Kidney (tissue), 14 donors: ENCODE results near the gene LIPE. TPM values are rescaled to one million over a fixed set of nuclear protein-coding genes. Genes with fewer than 3 reads are reported as not detected.

Source experiments
- DNase-seq, 5 donors: peaks; one replicate each; pipeline ENCODE4 v3.0.0-alpha.2; 2013 to 2020
- FAIRE-seq: peaks from 2 replicates; lab custom pipeline; 2012; peaks lifted over from hg19 to GRCh38; lab: Jason Lieb, UNC
- H3K27ac ChIP-seq, 2 donors: one replicate each; pipeline ENCODE4 v1.7.0; 2013; ENCODE audit warnings: low read depth in 2 of 2, low read length in 2 of 2, inconsistent platforms in 1 of 2
- H3K27me3 ChIP-seq: one replicate; pipeline ENCODE4 v1.7.1; 2013; ENCODE audit warnings: low read length, inconsistent platforms; ENCODE audit not compliant: control insufficient read depth, insufficient read depth
- H3K36me3 ChIP-seq, 3 donors: one replicate each; pipeline versions ENCODE4 v1.7.0 to v1.7.1; 2013; ENCODE audit warnings: low read length in 3 of 3, control low read depth in 1 of 3, inconsistent platforms in 1 of 3; ENCODE audit not compliant: insufficient read depth in 3 of 3, control insufficient read depth in 2 of 3
- H3K4me1 ChIP-seq, 3 donors: one replicate each; pipeline versions ENCODE4 v1.7.0 to v1.7.1; 2013; ENCODE audit warnings: low read length in 3 of 3, inconsistent platforms in 1 of 3, low read depth in 1 of 3; ENCODE audit not compliant: control insufficient read depth in 2 of 3, insufficient read depth in 2 of 3
- H3K4me3 ChIP-seq, 3 donors: one replicate each; pipeline versions ENCODE4 v1.7.0 to v1.8.1; 2013; ENCODE audit warnings: low read length in 3 of 3, control low read depth in 1 of 3, inconsistent platforms in 1 of 3
- H3K9ac ChIP-seq, 3 donors: one replicate each; pipeline versions ENCODE4 v1.7.0 to v1.7.1; 2013; ENCODE audit warnings: low read length in 3 of 3, control low read depth in 1 of 3, inconsistent platforms in 1 of 3
- H3K9me3 ChIP-seq, 3 donors: one replicate each; pipeline versions ENCODE4 v1.7.0 to v1.7.1; 2013; ENCODE audit warnings: low read length in 3 of 3, control low read depth in 1 of 3, inconsistent platforms in 1 of 3; ENCODE audit not compliant: control insufficient read depth in 2 of 3, insufficient read depth in 1 of 3
- intact Hi-C: fragments of 100-400 bp; cut with DNase I; formaldehyde crosslinking; loops from one replicate; pipeline ENCODE4 v1.11.1; 2022
- polyA plus RNA-seq: library from polyadenylated mRNA; stranded (reverse); fragments of 350-450 nt; fragmentation: Illumina TruSeq; extraction: RNeasy Lipid Tissue Mini Kit (QIAGEN cat#74804); gene quantifications from one replicate; pipeline ENCODE4 v1.2.3, GENCODE V29; 2014; ENCODE audit warnings: low read depth, low replicate concordance; ENCODE audit not compliant: insufficient read depth
- total RNA-seq: library from RNA; stranded (reverse); fragmentation: NEBNext Ultra II Directional; extraction: Animal tissue kit (Norgen Biotek cat#: 25700); gene quantifications from one replicate; pipeline ENCODE4 v1.2.1, GENCODE V29; 2021
- TF ChIP-seq, protein P1 (sequence below): IDR thresholded peaks from 3 replicates; pipeline ENCODE4 v1.5.1; 2012; ENCODE audit warnings: mild to moderate bottlenecking, moderate library complexity, borderline replicate concordance; ENCODE audit not compliant: insufficient read depth; ENCODE audit errors: extremely low read depth
- donor health status: control.
- donor health status: control.
- donor health status: control.
- donor health status: control.
- donor health status: control.
- donor health status: DM: yes; HTN: yes; CAD: no.
- donor health status: Normal renal cell carcinoma (clear cell type).

LIPE gene
- total and polyA plus RNA-seq, 2 donors from 2014 or later: 8.9 to 9.9 TPM

DNA sequence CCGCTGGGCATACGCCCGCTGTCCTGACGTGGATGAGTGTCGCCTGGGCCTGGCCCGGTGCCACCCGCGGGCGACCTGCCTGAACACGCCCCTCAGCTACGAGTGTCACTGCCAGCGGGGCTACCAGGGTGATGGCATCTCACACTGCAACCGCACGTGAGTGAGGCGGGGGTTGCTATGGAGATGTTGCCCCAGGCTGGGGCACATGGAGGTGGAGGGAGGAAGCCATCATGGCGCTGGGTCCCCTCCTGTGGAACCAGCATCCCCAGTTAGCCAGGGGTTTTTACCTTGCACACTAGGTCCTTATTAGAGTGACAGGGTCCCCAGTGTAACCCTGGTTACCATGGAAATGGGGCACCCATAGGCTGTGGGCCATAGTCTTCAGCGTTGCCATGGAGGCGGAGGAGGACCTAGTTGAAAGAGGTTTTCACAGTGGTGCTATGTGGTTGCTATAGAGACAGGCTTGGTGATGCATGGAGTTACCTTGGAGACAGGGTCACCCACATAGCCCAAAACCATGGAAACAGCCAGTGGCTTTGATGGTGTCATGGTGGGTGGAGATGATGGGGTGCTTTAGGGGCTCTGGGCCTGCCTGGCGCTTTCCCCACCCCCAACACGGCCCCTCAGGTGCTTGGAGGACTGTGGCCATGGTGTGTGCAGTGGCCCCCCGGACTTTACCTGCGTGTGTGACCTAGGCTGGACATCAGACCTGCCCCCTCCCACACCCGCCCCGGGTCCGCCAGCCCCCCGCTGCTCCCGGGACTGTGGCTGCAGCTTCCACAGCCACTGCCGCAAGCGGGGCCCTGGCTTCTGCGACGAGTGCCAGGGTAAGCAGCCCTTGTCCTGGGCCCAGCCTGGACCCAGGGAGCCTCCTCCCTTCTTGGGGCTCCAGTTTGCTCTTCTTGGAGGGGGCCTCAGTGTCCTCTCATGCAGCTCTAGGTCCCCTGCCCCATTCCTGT is 74.6 kb downstream of the LIPE start:
- Histone ChIP-seq H3K27ac (no peak overlapping the region), H3K4me3 (no peak overlapping the region), H3K36me3 (peaks cover 0 to 26% (median 2%) of the 10 kb centered on the region in 3 donors), H3K9me3 (no peaks in the 10 kb centered on the region), H3K4me1 (no peaks in the 10 kb centered on the region), H3K9ac (no peak overlapping the region), H3K27me3 (no peaks in the 10 kb centered on the region)
- intact Hi-C loops: no loop called here
- TF ChIP-seq, protein P1, sequence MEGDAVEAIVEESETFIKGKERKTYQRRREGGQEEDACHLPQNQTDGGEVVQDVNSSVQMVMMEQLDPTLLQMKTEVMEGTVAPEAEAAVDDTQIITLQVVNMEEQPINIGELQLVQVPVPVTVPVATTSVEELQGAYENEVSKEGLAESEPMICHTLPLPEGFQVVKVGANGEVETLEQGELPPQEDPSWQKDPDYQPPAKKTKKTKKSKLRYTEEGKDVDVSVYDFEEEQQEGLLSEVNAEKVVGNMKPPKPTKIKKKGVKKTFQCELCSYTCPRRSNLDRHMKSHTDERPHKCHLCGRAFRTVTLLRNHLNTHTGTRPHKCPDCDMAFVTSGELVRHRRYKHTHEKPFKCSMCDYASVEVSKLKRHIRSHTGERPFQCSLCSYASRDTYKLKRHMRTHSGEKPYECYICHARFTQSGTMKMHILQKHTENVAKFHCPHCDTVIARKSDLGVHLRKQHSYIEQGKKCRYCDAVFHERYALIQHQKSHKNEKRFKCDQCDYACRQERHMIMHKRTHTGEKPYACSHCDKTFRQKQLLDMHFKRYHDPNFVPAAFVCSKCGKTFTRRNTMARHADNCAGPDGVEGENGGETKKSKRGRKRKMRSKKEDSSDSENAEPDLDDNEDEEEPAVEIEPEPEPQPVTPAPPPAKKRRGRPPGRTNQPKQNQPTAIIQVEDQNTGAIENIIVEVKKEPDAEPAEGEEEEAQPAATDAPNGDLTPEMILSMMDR: no peak
- DNase-seq (peak in 4 of 5 donors; percentile 59 to 79 (median 68)), FAIRE-seq (no peak)

Other genes starting within 250 kb of the LIPE start
- 26.1 TPM for gene DEDD2, start 209.7 kb downstream of the LIPE start, total RNA-seq
- 36.3 TPM for gene DEDD2, start 209.7 kb downstream of the LIPE start, polyA plus RNA-seq
- 11.6 TPM for gene ZNF526, start 207.1 kb downstream of the LIPE start, total RNA-seq
- gene ZNF526, start 207.1 kb downstream of the LIPE start, polyA plus RNA-seq: 2.6 TPM
- gene GSK3A, start 184.8 kb downstream of the LIPE start, total RNA-seq: 39.2 TPM
- gene GSK3A, start 184.8 kb downstream of the LIPE start, polyA plus RNA-seq: 57.3 TPM
- 61.2 TPM for gene ERF, start 172.3 kb downstream of the LIPE start, total RNA-seq
- 31.1 TPM for gene ERF, start 172.3 kb downstream of the LIPE start, polyA plus RNA-seq
- gene CIC, start 158.1 kb downstream of the LIPE start, total RNA-seq: 90.9 TPM
- 18.8 TPM for gene CIC, start 158.1 kb downstream of the LIPE start, polyA plus RNA-seq
- 0.47 TPM for gene PRR19, start 125.3 kb downstream of the LIPE start, total RNA-seq
- gene PRR19, start 125.3 kb downstream of the LIPE start, polyA plus RNA-seq: 0.71 TPM
- gene PAFAH1B3, start 124.8 kb downstream of the LIPE start, total RNA-seq: 22.0 TPM
- 38.3 TPM for gene PAFAH1B3, start 124.8 kb downstream of the LIPE start, polyA plus RNA-seq
- not detected for gene TMEM145, start 114.1 kb downstream of the LIPE start, total RNA-seq
- not detected for gene TMEM145, start 114.1 kb downstream of the LIPE start, polyA plus RNA-seq
- gene MEGF8, start 101.8 kb downstream of the LIPE start, total RNA-seq: 31.6 TPM
- 8.7 TPM for gene MEGF8, start 101.8 kb downstream of the LIPE start, polyA plus RNA-seq
- 2.2 TPM for gene CNFN, start 37.1 kb downstream of the LIPE start, total RNA-seq
- gene CNFN, start 37.1 kb downstream of the LIPE start, polyA plus RNA-seq: 4.9 TPM
- gene CXCL17, start 15.6 kb upstream of the LIPE start, total RNA-seq: not detected
- not detected for gene CXCL17, start 15.6 kb upstream of the LIPE start, polyA plus RNA-seq
- 33.1 TPM for gene CEACAM1, start 101.1 kb upstream of the LIPE start, total RNA-seq
- 34.3 TPM for gene CEACAM1, start 101.1 kb upstream of the LIPE start, polyA plus RNA-seq
- gene CEACAM8, start 167.5 kb upstream of the LIPE start, total RNA-seq: not detected
- gene CEACAM8, start 167.5 kb upstream of the LIPE start, polyA plus RNA-seq: not detected